ENCODE results near the gene ADAM21. TPM values are rescaled to one million over a fixed set of nuclear protein-coding genes. Genes with fewer than 3 reads are reported as not detected.

Gene ADAM21
- total and polyA plus RNA-seq, 4 donors, result 0.09 to 0.17 (median 0.14) TPM; not detected in 1

- Histone ChIP-seq H3K4me3 (no peak overlapping the region), H3K27ac (ENCODE audit: low read depth in 1 of 2, low read length in 1 of 2) (no peak overlapping the region), H3K36me3 (ENCODE audit: control insufficient read depth in 4 of 4, insufficient read depth in 4 of 4, low read length in 4 of 4) (peaks cover 0 to 3% (median 0%) of the 10 kb centered on the region in 4 donors), H3K9ac (ENCODE audit: insufficient read depth in 1 of 2, low read length in 2 of 2) (no peak overlapping the region), H3K4me1 (ENCODE audit: control insufficient read depth in 5 of 5, insufficient read depth in 5 of 5, low read length in 5 of 5) (no peaks in the 10 kb centered on the region), H3K27me3 (ENCODE audit: control insufficient read depth in 3 of 3, insufficient read depth in 3 of 3, low read length in 2 of 3) (no peaks in the 10 kb centered on the region), H3K9me3 (ENCODE audit: control insufficient read depth in 4 of 4, insufficient read depth in 3 of 4, low read length in 3 of 4) (peaks cover 0 to 9% (median 0%) of the 10 kb centered on the region in 4 donors)
- DNase-seq (no peak), ATAC-seq (ENCODE audit: insufficient read depth, low FRiP score) (no peak)
- TF ChIP-seq, protein P1, sequence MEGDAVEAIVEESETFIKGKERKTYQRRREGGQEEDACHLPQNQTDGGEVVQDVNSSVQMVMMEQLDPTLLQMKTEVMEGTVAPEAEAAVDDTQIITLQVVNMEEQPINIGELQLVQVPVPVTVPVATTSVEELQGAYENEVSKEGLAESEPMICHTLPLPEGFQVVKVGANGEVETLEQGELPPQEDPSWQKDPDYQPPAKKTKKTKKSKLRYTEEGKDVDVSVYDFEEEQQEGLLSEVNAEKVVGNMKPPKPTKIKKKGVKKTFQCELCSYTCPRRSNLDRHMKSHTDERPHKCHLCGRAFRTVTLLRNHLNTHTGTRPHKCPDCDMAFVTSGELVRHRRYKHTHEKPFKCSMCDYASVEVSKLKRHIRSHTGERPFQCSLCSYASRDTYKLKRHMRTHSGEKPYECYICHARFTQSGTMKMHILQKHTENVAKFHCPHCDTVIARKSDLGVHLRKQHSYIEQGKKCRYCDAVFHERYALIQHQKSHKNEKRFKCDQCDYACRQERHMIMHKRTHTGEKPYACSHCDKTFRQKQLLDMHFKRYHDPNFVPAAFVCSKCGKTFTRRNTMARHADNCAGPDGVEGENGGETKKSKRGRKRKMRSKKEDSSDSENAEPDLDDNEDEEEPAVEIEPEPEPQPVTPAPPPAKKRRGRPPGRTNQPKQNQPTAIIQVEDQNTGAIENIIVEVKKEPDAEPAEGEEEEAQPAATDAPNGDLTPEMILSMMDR (IDR thresholded peaks at IDR 0.05; ENCODE audit: control extremely low read depth, extremely low read depth), result no peak
Observed at GRCh38 chr14:70498191-70498590, 46.2 kb downstream of the ADAM21 start.

Small RNAs within 50 kb of the gene (small RNA-seq; reads per million reads assigned to genes)
- gene RNU6-659P (ENCODE audit: low replicate concordance), result not detected

Other genes starting within 250 kb of the ADAM21 start
- 10 to 100 TPM; 31.2 to 34.1 TPM for gene COX16, start 92.5 kb upstream of the ADAM21 start, total RNA-seq
- 10 to 100 TPM; 36.9 to 70.8 TPM for gene COX16, start 92.5 kb upstream of the ADAM21 start, polyA plus RNA-seq
- 10 to 100 TPM; 27.0 to 32.4 TPM for gene SYNJ2BP, start 35.1 kb upstream of the ADAM21 start, total RNA-seq
- gene SYNJ2BP, start 35.1 kb upstream of the ADAM21 start, polyA plus RNA-seq, result 1 to 10 TPM; 9.6 to 9.8 TPM
- 1 to 10 TPM in 1 of 2 donors, under 1 TPM in 1; 0.86 to 4.4 TPM for gene ADAM20, start 82.8 kb downstream of the ADAM21 start, total RNA-seq
- under 1 TPM; 0.01 to 0.16 TPM for gene ADAM20, start 82.8 kb downstream of the ADAM21 start, polyA plus RNA-seq
- gene MED6, start 148.5 kb downstream of the ADAM21 start, total RNA-seq, result 10 to 100 TPM; 27.0 to 61.9 TPM
- gene MED6, start 148.5 kb downstream of the ADAM21 start, polyA plus RNA-seq, result 10 to 100 TPM; 17.5 to 18.9 TPM
- 1 to 10 TPM; 6.8 to 7.5 TPM for gene TTC9, start 189.7 kb downstream of the ADAM21 start, total RNA-seq
- 1 to 10 TPM; 4.3 to 6.9 TPM for gene TTC9, start 189.7 kb downstream of the ADAM21 start, polyA plus RNA-seq